Measurements from ENCODE around the gene KIAA0408.
"Not testable (repeated sequence)": the region's sequence is repeated elsewhere in the genome, so short reads cannot be mapped to it uniquely, and the experiment has no call there.

KIAA0408 gene

GRCh38 chr6:127412016-127412415 lies 47.2 kb downstream of the KIAA0408 start:
- DNase-seq (ENCODE audit: low read depth), result not testable (repeated sequence)
